Measurements from ENCODE around the gene BRIP1.

Gene BRIP1

DNA sequence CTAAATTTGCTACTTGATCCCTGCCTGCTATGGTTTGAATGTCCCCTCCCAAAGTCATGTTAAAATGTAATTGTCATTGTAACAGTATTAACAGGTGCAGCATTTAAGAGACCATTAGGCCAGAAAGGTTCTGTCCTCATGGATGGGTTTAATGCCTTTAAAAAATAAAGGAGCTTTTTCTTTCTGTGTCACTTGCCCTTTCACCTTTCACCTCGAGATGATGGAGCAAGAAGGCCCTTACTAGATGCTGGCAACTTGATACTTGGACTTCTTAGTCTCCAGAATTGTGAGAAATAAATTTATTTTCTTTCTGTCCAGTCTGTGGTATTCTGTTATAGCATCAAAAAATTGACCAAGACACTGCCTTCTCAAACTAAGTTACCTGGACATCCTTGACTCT, 98.5 kb downstream of the BRIP1 start:
- DNase-seq (ENCODE audit: low read depth in 4 of 4, low spot score in 1 of 4): no peak

DNA sequence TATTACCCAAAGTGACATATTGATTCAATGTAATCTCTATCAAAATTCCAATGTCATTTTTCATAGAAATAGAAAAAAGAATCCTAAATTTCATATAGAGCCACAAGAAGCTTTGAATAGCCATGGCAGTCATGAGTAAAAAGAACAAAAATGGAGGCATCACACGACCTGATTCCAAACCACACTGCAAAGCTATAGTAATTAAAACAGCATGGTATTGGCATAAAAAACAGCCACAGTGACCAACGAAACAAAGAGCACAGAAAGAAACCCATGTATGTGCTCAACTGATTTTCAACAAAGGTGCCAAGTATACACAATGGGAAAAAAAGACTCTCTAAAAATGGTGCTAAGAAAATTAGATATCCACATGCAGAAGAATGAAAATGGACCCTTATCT, 101.5 kb downstream of the BRIP1 start:
- DNase-seq (ENCODE audit: low read depth in 4 of 4, low spot score in 1 of 4): no peak

DNA sequence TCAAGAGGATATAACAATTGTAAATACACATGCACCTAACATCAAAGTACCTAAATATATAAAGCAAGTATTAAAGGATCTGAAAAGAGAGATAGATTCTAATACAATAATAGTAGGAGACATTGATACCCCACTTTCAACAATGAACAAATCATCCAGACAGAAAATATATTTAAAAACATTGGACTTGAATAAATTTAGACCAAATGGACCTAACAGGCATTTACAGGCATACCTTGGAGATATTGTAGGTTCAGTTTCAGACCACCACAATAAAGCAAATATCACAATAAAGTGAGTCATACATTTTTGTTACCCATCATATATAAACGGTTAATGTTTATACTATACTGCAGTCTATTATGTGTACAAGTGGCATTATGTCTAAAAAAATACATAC, 104.0 kb downstream of the BRIP1 start:
- DNase-seq (ENCODE audit: low read depth in 4 of 4, low spot score in 1 of 4): no peak

DNA sequence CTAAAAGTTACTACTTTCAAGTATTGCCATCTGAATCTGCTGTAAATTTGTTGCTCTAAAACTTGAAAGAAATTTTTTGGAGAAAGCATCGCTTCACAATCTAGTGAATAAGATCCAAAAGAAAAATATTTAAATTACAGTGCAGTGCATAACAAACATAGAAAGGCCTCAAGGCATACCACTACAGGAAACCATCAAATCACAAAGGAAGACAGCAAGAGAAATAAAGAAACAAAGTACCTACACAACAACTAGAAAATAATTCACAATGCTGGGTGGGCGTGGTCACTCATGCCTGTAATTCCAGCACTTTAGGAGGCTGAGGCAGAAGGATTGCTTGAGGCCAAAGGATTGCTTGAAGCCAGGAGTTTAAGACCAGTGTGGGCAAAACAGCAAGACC, 104.9 kb downstream of the BRIP1 start:
- no peak for DNase-seq (ENCODE audit: low read depth in 4 of 4, low spot score in 1 of 4)

DNA sequence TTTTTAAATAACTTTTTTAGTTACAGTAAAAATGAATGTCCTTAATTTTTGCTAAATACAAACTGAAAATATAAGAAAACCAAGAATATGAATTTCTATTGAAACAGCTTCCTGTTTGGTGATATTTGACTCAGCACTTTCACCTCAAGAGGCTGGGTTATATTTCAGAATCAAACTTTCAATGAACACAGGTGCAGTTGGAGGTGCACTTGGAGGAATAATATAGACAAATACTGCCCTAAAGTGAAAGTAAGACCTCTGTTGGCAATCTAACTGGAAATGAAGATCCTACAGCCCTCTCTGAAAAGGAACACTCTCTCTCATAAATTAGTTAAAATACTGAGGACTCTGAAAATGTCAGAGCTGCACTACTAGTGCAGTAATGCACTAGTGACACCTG, 106.2 kb downstream of the BRIP1 start:
- DNase-seq (ENCODE audit: low read depth in 4 of 4, low spot score in 1 of 4): no peak

DNA sequence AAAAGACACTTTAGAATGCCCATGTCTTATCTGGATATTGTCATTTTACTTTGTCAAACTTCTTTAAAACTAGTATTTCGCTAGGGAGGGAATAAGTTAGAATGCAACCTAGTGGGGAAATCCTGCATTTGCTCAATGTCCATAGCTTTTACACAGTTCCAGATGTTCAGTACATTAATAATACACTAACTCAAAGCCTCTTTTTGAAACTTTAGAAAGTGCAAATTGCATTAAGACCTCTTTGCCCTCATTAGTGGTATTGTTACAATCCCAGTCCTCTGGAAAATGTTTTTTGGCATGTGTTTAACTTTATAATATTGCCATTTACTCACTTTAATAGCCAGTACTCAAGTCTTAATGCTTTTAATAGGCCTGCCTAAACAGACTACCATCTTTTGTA, 106.8 kb downstream of the BRIP1 start:
- no peak for DNase-seq (ENCODE audit: low read depth in 4 of 4, low spot score in 1 of 4)

DNA sequence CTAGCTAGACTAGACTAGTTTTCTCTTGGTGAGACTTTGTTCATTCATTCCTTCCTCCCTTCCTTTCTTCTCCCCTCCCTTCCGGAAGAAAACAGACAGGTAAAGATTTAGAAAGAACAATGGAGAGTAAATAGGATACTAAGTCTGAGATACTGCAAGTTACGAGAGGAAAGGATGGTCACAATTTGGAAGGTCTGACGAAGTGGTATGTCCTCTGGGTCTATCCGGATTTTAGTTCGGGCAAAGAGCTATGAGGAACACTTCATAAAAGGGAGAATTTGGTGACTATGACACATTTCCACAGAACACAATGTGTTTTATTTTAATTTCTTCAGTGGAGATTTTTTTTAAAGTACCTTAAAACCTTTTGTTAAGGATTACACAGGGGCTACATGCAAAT, 107.7 kb downstream of the BRIP1 start:
- DNase-seq (ENCODE audit: low read depth in 4 of 4, low spot score in 1 of 4): no peak

DNA sequence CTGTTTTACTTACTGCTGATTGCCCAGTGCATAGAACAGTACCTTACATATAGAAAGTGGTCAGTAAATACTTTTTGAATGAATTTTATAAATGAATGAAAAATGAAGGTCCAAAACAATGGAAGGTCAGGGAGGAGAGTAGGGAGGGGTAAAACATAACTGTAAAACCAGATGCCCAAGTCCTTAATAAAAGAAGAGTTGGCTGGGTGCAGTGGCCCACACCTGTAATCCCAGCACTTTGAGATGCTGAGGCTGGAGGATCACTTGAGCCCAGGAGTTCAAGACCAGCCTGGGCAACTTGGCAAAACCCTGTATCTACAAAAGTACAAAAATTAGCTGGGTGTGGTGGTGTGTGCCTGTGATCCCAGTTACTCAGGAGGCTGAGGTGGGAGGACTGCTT, 108.2 kb downstream of the BRIP1 start:
- DNase-seq (ENCODE audit: low read depth in 4 of 4, low spot score in 1 of 4): no peak

DNA sequence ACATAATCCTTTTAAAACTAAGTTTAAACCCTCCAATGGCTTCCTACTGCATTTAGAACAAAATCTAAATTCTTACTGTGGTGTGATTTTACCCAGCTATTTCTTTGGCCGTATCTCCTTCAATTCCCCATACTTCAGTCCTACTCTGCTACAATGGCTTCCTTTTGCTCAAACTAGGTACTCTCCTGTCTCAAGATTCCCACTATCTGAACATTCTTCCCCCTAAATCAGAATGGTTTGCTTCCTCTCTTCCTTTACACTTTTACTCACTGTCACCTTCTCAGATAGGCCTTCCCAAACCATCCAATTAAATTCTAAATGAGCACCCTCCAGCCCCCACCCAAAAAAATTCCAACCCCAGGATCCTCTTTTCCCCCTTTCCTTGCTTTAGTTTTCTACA, 109.2 kb downstream of the BRIP1 start:
- no peak for DNase-seq (ENCODE audit: low read depth in 4 of 4, low spot score in 1 of 4)

DNA sequence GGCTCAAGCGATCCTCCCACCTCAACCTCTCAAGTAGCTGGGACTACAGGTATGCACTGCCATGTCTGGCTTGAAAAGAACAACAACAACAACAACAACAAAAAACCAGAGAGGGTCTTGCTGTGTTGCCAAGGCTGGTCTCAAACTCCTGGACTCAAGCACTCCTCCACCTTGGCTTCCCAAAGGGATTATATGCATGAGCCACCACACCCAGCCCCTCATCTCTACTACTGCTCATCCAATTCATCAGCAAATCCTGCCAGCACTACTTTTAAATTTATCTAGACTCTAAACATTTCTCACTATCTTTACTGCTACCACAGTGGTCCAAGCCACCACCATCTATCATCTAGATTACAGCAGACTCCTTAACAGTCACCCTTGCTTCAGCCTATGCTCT, 109.6 kb downstream of the BRIP1 start:
- no peak for DNase-seq (ENCODE audit: low read depth in 4 of 4, low spot score in 1 of 4)

DNA sequence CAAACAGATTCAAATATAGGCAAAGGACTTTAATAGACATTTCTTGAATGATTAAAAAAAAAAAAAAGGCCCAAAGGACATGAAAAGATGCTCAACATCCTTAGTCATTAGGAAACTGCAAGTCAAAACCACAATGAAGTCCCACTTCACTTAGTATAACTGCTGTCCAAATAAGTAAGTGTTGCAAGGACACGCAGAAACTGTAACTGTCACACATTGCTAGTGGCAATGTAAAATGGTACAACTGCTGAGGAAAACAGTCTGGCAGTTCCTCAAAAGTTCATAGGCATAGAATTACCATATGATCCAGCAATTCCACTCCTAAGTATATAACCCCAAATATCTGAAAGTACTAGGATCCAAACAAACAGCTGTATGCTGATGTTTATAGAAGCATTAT, 112.7 kb downstream of the BRIP1 start:
- no peak for DNase-seq (ENCODE audit: low read depth in 4 of 4, low spot score in 1 of 4)

DNA sequence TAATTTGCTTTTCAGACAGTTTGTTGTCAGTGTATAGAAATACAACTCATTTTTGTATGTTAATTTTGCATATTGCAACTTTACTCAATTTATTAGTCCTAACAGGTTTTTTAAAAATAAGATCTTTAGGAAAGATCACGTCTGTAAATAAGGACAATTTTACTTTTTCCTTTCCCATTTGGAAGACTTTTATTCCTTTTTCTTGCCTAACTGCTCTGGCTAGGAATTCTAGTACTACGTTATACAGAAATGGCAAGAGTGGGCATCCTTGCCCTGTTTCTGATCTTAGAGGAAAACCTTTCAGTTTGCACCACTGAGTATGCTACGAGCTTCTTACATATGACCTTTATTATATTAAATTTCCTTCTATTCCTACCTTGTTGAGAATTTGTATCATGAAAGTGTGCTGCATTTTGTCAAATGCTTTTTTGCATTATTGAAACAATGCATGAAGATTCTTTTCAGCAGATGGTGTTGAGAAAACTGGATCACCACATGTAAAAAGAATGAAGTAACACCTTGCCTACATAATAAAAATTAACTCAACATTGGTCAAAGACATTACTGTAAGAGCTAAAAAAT, 113.4 kb downstream of the BRIP1 start:
- no peak for DNase-seq (ENCODE audit: low read depth in 4 of 4, low spot score in 1 of 4)

DNA sequence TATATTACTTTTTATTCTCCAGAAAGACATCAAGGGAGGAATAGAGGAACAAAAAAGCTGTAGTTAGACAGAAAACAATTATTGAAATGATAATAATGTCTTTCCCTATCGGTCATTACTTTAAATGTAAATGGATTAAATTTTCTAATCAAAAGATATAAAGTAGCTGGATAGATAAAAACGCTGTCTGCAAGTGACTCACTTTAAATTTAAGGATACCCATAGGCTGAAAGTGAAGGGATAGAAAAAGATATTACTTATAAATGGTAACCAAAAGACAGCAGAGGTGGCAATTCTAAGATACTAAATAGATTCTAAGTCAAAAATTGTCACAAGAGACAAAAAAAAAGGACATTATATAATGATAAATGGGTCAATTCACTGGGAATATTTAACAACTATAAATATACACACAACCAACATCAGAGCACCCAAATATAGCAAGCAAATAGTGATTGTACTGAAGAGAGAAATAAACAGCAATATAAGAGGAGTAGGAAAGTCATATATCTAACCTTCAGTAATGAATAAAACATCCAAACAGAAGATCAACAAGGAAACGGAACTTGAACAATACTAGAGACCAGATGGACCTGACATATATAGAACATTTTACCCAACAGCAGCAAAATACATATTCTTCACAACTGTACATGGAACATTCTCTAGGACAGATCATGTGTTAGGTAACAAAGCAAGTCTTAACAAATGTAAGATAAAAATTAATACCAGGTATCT, 116.9 kb downstream of the BRIP1 start:
- no peak for DNase-seq (ENCODE audit: low read depth in 4 of 4, low spot score in 1 of 4)

DNA sequence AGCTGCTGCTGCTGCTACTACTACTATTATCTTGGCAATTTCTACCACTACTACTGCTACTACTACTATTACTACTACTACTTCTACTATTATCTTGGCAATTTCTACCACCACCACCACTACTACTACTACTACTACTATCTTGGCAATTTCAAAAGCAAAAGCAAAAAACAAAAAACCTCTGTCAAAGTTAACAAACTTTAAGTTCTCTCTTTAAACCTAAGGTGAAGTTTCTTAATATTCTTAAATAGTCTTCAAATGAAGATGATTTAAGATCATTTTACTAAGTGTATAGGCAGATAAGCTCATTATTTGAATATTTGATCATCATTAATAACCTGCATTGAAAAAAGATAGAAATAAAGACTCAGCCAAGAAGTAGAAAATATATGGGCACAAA, 118.5 kb downstream of the BRIP1 start:
- DNase-seq (ENCODE audit: low read depth in 4 of 4, low spot score in 1 of 4): no peak

DNA sequence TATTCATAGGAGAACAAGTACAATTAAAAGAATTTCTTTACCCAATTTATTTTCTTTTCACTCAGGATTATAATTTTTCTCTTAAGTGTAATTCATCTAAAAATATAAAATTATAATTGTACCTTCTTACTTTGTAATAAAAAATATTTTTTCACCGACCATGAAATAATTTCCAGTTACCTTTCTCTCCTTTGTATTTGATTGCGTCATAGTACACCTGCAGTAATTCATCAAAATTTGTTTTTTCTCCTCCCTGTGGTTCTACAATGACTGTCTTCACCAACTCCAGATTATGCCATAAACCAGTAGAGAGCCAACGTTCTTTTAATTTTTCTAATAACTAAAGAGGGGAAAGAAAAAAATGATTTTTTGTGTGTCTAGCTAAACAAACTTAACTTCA, 119.1 kb downstream of the BRIP1 start:
- no peak for DNase-seq (ENCODE audit: low read depth in 4 of 4, low spot score in 1 of 4)

DNA sequence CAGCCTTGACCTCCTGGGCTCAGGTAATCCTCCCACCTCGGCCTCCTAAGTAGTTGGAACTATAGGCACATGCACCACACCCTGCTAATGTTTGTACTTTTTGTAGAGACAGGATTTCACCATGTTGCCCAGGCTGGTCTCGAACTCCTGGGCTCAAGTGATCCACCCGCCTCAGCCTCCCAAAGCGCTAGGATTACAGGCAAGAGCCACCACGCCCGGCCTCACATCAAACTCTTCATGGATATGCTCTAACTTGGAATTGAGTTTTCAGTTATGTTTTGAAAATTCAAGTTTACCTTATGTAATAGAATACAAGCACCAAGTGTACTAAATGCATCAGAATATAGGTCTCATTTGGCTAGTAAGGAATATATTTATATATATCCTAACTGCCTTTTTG, 119.6 kb downstream of the BRIP1 start:
- DNase-seq (ENCODE audit: low read depth in 4 of 4, low spot score in 1 of 4): no peak

DNA sequence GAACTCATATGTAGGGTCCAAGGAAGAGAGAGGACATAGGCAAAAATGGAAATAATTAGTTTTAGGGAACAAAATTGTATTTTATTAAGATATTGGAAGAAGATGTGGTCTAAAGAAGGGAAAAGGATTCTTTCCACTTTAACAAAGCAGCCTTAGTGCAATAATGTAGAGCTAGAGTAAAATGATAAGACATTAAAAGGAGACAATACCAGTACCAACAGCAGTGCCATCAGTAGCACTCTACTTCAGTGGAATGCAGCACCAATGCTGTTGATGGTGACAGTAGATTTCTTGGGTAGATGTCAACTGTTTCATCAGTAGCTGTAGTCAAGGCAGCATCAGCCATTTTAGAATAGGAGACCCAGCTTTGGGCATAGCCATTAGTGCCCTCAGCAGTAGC, 124.3 kb downstream of the BRIP1 start:
- no peak for DNase-seq (ENCODE audit: low read depth in 4 of 4, low spot score in 1 of 4)

DNA sequence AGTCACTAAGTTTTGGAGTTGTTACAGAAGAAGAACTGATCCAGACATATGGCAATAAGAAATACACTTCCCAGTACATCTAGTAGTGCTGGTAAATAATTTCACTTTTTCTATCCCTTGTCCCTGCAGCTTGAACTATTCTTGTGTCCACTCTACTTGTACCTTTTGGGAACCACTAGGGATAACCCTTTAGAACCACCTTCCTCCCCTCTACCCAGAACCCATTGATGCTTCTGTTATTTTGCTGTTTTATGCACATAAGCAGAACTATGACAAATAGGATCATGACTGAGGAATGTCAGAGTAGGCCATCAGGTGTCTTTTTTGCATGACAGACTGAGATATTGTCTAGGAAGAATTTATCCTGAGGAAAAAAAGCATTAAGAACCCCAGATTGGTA, 125.1 kb downstream of the BRIP1 start:
- no peak for DNase-seq (ENCODE audit: low read depth in 4 of 4, low spot score in 1 of 4)

DNA sequence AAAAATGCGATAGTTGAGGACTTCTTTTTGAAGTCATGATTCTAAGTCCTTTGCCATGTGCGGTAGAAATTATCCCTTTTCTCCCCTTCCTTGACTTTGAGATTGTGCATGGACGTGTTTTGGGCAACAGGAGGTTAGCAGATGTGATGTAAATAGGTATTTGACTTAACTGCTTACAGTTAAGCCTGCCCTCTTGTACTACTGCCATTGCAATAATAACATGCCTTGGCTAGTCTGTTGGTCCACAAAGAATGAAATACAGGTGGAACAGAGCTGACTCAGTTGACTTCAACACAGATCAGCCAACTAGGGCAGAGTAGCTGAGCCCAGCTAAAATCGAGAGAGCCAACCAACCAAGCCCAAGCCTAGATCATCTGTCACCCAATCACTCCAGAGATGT, 125.5 kb downstream of the BRIP1 start:
- DNase-seq (ENCODE audit: low read depth in 4 of 4, low spot score in 1 of 4): no peak

DNA sequence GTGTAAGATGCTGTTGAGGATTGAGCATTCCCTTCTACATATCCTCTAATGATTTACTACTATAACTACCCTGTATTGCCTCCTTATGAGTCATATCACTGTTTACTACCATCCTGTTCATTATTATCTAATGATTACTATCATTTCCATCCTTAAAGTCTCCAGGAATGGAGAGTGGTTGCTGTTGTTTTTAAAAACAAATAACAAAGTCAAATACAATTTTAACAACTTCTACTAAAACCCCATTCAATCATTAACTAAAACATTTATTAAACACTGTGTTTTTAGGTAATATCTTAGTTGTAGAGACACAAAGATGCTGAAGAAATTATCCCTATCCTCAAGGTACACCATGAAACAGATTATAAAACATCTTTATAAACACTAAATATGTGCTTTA, 126.9 kb downstream of the BRIP1 start:
- no peak for DNase-seq (ENCODE audit: low read depth in 4 of 4, low spot score in 1 of 4)

DNA sequence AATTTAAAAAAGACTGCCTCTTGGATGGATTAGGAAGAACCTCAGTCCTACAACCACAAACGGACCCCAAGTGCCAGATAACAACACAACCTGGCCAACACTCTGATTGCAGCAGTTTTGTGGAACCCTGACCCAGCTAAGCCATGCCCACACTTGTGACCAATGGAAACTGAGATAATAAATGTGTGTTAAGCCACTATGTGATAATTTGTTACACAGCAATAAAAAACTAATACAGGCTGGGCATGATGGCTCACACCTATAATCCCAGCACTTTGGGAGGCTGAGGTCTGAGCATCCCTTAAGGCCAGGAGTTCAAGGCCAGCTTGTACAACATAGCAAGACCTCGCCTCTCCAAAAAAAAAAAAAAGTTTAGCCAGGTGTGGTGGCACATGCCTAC, 127.5 kb downstream of the BRIP1 start:
- DNase-seq (ENCODE audit: low read depth in 4 of 4, low spot score in 1 of 4): no peak

DNA sequence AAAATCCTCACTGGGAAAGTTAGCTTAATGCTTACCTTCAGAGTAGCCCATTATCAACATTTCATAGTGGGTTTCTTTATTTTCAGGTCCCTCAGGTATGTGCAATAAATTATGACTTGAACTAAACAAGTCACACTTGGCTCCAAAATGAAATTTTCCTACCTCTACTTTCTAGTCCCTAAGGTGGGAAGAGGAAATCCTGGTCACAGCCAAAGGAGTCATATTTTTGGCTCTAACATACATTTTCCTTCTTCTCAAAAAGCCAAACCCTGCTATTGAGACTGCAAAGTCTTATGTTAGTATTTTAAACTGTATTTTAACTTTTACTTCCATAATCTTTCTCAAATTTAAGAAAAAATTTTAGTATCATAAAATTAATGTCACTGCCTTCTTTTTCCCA, 128.9 kb downstream of the BRIP1 start:
- DNase-seq (ENCODE audit: low read depth in 4 of 4, low spot score in 1 of 4): no peak

DNA sequence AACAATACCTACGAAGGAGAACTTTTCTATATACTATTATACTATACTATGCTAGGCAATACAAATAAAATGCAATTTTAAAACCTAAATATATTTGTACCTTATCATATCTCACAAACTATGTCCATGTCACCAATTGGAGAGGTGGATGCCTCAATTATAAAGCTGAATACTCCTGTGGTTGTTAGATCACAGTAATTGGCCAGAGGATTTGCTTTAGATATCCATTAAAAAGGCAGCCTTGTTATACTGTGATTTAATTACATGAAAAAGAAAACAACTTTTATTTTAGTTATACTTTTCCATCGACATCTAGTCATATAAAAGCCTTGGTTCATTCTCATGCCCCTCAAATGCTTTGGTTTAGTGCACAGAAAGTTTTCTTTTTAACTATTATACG, 129.3 kb downstream of the BRIP1 start:
- DNase-seq (ENCODE audit: low read depth in 4 of 4, low spot score in 1 of 4): no peak
